ENCODE measurements around the gene EID2B. TPM values are rescaled to one million over a fixed set of nuclear protein-coding genes. Genes with fewer than 3 reads are reported as not detected.

Gene EID2B, protein sequence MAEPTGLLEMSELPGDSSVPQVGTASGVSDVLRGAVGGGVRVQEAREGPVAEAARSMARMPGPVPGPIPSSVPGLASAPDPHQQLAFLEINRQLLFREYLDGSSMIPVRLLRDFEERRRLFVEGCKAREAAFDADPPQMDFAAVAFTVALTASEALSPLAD
- total RNA-seq = 1.8 and 3.1 TPM in 2 replicates

GRCh38 chr19:39532233-39533002 lies at the start of gene EID2B:
Gene EID2B (minus strand): TSS chr19:39532852. CDS start chr19:39532802, 50 bp downstream.
- DNase-seq (ENCODE audit: low read depth in 2 of 2) = peak; percentile 94 to 96

- no peak for DNase-seq (ENCODE audit: low read depth in 2 of 2)
Observed at GRCh38 chr19:39582442-39582841, 49.8 kb upstream of the EID2B start.

GRCh38 chr19:39568604-39569003 lies 36.0 kb upstream of the EID2B start:
- DNase-seq (ENCODE audit: low read depth in 2 of 2) = no peak

GRCh38 chr19:39566064-39566463 lies 33.4 kb upstream of the EID2B start:
- no peak for DNase-seq (ENCODE audit: low read depth in 2 of 2)

DNA sequence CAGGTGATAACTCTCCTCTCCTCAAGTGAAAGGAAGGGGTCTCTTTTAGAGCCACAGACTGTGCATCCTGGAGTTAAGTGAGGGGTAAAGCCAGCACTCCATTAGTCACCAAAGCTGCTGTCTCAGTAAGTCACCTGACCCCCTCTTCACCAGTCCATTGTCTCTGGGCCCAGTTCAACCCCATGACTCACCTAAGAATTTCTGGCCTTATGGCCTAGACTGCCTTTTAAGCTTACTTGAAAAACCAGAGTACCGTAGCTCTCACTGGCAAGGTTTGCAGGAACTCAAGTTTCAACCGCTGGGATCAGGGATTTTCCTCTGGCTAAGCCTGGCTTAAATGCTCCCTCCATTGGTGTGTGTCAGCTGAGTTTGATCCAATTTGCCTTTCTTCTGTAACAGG lies 30.8 kb upstream of the EID2B start:
- peak in 1 of 2 donors; percentile 15 for DNase-seq (ENCODE audit: low read depth in 2 of 2)

GRCh38 chr19:39558624-39559117 lies 26.0 kb upstream of the EID2B start:
- DNase-seq (ENCODE audit: low read depth in 2 of 2) = no peak

- DNase-seq (ENCODE audit: low read depth in 2 of 2) = no peak
Observed at GRCh38 chr19:39557811-39558623, 25.4 kb upstream of the EID2B start.

DNA sequence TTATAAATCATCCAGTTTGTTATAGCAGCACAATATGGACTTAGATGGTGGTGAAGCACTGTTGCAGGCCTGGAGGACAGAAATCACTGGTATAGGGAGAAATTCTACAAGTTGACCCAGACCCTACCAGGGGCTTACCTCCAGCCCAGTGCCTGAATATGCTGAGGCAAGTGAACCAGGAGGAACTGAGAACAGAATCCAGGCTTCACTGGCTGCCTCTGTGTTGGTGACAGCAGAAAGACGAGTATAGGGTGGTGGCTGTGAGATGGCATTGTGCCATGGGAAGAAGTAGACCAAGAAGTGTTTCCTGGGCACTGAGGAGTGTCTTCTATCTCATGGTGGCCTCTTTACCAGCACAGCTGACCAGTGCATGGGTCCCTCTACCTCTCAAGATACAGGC lies 23.2 kb upstream of the EID2B start:
- DNase-seq (ENCODE audit: low read depth in 2 of 2) = no peak

- no peak for DNase-seq (ENCODE audit: low read depth in 2 of 2)
Observed at GRCh38 chr19:39554701-39555311, 22.2 kb upstream of the EID2B start.

DNA sequence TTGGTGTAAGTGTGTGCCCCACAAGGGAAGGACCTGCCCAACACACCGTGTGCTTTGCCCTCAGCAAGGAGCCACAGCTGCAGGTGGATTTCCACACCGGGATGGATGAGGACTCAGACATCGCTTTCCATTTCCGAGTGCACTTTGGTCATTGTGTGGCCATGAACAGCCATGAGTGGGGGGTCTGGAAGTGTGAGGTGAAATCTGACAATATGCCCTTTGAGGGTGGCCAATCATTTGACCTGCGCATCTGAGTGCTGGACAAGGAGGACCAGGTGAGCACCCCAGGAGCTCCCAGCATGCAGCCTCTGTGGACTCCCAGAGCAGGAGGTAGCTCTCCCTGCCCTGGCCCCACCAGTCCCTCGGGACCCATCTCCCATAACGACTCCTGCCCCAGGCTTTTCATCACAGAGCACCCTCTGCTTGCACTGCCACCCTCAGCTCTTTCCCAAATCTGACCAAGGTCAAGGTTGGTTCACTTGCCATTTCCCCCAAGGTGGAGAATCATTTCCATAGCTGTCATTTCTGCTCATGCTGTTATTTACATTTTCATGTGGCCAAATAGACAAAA lies 20.5 kb upstream of the EID2B start:
- DNase-seq (ENCODE audit: low read depth in 2 of 2) = no peak

DNA sequence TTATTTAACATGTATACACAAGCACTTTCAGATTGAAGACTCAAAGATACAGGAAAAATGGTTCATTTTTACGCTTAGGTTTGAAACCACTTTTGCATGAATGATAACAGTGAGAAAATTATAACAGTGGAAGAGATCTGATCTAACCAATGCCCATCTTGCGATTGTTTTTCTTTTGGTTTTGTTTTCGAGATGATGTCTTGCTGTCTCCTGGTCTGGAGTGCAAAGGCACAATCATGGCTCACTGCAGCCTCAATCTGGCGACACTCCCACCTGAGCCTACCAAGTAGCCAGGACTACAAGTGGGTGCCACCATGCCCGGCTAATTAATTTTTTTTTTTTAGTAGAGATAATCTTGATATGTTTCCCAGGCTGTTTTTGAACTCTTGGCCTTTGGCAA lies 17.5 kb upstream of the EID2B start:
- no peak for DNase-seq (ENCODE audit: low read depth in 2 of 2)

DNA sequence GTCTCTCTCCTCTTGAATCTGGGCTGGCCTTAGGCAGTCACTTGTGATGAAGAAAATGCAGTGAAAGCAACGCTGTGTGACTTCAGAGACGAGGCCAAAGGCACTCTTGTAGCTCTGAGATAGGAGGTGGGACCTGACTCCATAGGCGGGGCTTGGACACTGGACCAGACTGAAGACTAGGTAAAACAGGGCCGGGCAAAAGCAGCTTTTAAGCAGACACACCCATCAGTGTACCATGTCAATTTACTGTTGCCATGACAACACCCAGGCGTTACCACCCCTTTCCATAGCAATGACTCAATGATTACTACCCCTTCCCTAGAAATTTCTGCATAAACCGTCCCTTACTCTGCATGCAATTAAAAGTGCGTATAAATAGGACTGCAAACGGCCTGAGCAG lies 13.9 kb upstream of the EID2B start:
- DNase-seq (ENCODE audit: low read depth in 2 of 2) = no peak

DNA sequence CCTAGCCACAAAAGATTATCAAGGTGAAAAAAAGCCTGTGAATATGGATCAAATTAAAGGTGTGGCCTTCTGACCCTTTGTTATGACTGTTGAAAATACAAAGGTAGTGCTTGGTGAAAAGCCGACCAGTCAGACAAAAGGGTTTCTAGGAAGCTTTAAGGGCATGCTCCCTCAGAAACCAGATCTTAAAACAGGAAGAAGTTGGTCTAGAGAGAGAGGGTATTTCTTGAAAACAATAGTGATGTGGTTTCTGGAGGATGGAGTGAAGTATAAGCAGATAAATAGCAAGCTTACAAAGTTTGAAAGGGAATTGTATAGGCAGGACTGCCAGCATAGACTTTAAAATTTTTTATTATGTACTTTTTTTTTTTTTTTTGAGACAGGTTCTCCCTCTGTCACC lies 12.3 kb upstream of the EID2B start:
- DNase-seq (ENCODE audit: low read depth in 2 of 2) = no peak

DNA sequence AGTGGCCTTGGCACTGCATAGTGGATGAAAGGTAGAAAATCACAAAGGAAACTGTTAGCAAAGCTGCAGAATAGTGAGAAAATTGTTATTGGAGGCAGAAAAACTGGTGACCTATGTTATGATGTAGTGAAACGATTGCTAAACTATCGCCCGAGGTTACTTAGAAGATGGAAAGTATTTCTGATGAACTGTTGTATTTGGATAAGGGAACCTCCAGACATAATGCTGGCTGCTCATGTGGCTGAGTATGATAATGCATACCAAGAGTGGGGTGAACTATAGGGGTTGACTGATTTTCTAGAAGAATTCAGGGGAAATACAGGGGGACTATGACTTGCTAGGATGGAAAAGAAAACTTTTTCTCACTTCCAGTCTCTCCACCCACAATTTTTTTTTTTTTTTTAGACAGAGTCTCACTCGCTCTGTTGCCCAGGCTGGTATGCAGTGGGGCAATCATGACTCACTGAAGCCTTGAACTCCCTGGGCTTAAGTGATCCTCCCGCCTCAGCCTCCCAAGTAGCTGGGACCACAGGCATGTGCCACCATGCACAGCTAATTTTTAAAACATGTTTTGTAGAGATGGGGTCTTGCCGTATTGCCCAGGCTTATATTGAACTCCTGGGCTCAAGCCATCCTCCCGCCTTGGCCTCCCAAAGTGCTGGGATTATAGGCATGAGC lies 11.7 kb upstream of the EID2B start:
- DNase-seq (ENCODE audit: low read depth in 2 of 2) = no peak

- DNase-seq (ENCODE audit: low read depth in 2 of 2) = no peak
Observed at GRCh38 chr19:39543477-39543857, 10.8 kb upstream of the EID2B start.

- peak in 1 of 2 donors; percentile 72 for DNase-seq (ENCODE audit: low read depth in 2 of 2)
Observed at GRCh38 chr19:39542206-39542605, 9.6 kb upstream of the EID2B start.

DNA sequence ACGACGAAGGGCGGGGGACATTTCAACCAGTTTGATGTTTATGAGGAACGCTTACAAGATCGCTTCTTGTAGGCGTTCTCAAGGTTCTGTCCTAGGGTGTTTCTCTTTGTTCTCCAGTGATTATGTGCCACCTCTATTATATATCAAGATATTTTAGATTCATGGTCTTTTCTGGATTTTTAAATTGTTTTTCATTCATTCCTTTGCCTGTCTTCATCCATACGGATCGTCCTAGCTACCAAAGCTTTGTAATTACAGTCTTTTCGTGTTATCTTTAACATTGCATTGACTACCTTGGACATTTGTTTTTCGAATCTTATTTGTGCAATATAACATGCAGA lies 7.7 kb upstream of the EID2B start:
- no peak for DNase-seq (ENCODE audit: low read depth in 2 of 2)

GRCh38 chr19:39539518-39540332 lies 7.1 kb upstream of the EID2B start, which contains the start of gene EID2:
Gene EID2 (minus strand): TSS chr19:39540161. CDS start chr19:39540079, 82 bp downstream.
- peak; percentile 88 to 96 for DNase-seq (ENCODE audit: low read depth in 2 of 2)

DNA sequence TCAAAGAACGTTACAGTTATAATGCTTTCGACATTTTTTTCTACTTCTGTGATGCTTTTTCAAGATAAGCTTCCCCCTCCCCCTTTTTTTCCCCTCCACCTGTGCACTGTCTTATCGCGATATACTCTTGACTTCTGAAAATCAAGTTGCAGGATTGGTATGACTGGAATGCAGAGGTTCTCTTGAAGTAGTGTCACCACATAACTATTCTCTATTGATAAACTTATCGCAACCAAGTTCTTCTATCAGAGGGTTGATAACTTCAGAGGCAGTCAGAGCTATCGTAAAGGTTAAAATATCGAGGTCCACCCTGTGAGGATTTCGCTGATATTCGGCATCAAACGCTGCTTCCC lies 6.5 kb upstream of the EID2B start:
- DNase-seq (ENCODE audit: low read depth in 2 of 2) = peak in 1 of 2 donors; percentile 26

DNA sequence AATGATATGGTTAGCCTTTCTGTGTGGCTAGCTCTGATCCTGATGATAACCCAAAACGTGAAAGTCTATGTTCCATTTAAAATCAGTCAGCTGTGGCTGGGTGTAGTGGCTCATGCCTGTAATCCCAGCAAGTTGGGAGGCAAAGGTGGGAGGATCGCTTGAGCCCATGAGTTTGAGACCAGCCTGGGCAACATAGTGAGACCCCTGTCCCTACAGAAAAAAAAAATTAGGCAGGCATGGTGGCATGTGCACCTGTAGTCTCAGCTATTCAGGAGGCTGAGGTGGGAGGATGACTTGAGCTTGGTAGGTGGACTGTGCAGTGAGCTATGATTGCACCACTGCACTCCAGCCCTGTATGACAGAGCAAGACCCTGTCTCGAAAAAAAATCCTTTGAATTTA lies 1.1 kb upstream of the EID2B start:
- no peak for DNase-seq (ENCODE audit: low read depth in 2 of 2)
